Measurements from ENCODE around the gene APOA5. TPM values are rescaled to one million over a fixed set of nuclear protein-coding genes. Genes with fewer than 3 reads are reported as not detected.
A peak's percentile ranks its signal among the peaks of the same experiment; 100 is the strongest.

Gene APOA5
- total and polyA plus RNA-seq, 9 of the 15 experiments (the other 6 are each of a cell fraction or from before 2014, with no cell fraction given) = not detected

GRCh38 chr11:116776522-116776984 lies 15.1 kb downstream of the APOA5 start (continued):
- peak; percentile 13; the same call in 1 of the 2 replicates for TF ChIP-seq TFAP4 (CRISPR knock-in tag; IDR thresholded peaks at IDR 0.05; ENCODE audit: borderline replicate concordance)
- no peak for TF ChIP-seq ZNF507 (tag; conservative IDR thresholded peaks at IDR 0.05)
- no peak for TF ChIP-seq EGR1 (conservative IDR thresholded peaks at IDR 0.05)
- 0 out of 2 replicates have a peak, but pooled peaks have one; percentile 12 for TF ChIP-seq GATA2 (CRISPR knock-in tag; IDR thresholded peaks at IDR 0.05)
- TF ChIP-seq PKNOX1 (IDR thresholded peaks at IDR 0.05) = no peak
- peak in 1 of 2 experiments; percentile 53; a peak in 2 of 4 replicates for TF ChIP-seq RCOR1 (IDR thresholded peaks at IDR 0.05; ENCODE audit: borderline replicate concordance in 1 of 2, low read depth in 2 of 2, low read length in 2 of 2)
- TF ChIP-seq ZZZ3 (IDR thresholded peaks at IDR 0.05) = no peak
- no peak for TF ChIP-seq KLF6 (CRISPR knock-in tag; IDR thresholded peaks at IDR 0.05; ENCODE audit: borderline replicate concordance)
- no peak for TF ChIP-seq JUNB (CRISPR knock-in tag; conservative IDR thresholded peaks at IDR 0.05)
- no peak for TF ChIP-seq ZFPM2 (CRISPR knock-in tag; IDR thresholded peaks at IDR 0.05)
- TF ChIP-seq ZBTB11 (CRISPR knock-in tag; IDR thresholded peaks at IDR 0.05) = no peak
- TF ChIP-seq MAX (CRISPR knock-in tag; IDR thresholded peaks at IDR 0.05) = no peak
- TF ChIP-seq SREBF1 (IDR thresholded peaks at IDR 0.05; ENCODE audit: borderline replicate concordance, low read depth, low read length) = no peak
- peak; percentile 71 for TF ChIP-seq CBFA2T3 (IDR thresholded peaks at IDR 0.05)
- TF ChIP-seq PBX2 (CRISPR knock-in tag; IDR thresholded peaks at IDR 0.05; ENCODE audit: low read depth) = no peak
- no peak for TF ChIP-seq PBX2 (tag; conservative IDR thresholded peaks at IDR 0.05; ENCODE audit: low read depth)
- TF ChIP-seq NFE2 (IDR thresholded peaks at IDR 0.05; ENCODE audit: low read depth) = peak; percentile 70
- TF ChIP-seq THAP12 (CRISPR knock-in tag; IDR thresholded peaks at IDR 0.05) = no peak

Data from K562 (cell line).